Activated CD4-positive, alpha-beta T cell treated with anti-CD3 and anti-CD28 coated beads, Interleukin-2, amount 50 U/mL, for 24 hours (primary cell): ENCODE results near the gene MOB3A.
A peak's percentile ranks its signal among the peaks of the same experiment; 100 is the strongest.

ENCODE experiments used
- DNase-seq, 2 donors: peaks; one replicate each; pipeline ENCODE4 v3.0.0-alpha.2; 2020; ENCODE audit warnings: low read depth in 1 of 2, low spot score in 1 of 2

Gene MOB3A

DNA sequence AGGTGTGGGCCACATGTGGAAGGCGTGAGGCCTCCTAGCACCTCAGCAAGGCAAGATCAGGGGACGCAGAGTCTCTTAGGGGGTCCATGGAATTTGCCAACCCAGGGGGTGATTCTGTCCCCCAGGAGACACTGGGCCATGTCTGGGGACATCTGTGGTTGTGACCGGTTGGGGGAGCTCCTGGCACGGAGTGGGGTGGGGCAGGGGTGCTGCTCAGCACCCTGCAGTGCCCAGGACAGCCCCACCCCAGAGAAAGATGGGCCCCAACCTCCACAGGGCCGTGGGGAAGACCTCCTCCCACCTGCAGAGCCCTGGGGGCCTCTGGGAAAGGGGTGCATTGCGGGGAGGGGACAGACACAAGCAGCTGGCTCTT lies 49.1 kb downstream of the MOB3A start:
- DNase-seq, result no peak

DNA sequence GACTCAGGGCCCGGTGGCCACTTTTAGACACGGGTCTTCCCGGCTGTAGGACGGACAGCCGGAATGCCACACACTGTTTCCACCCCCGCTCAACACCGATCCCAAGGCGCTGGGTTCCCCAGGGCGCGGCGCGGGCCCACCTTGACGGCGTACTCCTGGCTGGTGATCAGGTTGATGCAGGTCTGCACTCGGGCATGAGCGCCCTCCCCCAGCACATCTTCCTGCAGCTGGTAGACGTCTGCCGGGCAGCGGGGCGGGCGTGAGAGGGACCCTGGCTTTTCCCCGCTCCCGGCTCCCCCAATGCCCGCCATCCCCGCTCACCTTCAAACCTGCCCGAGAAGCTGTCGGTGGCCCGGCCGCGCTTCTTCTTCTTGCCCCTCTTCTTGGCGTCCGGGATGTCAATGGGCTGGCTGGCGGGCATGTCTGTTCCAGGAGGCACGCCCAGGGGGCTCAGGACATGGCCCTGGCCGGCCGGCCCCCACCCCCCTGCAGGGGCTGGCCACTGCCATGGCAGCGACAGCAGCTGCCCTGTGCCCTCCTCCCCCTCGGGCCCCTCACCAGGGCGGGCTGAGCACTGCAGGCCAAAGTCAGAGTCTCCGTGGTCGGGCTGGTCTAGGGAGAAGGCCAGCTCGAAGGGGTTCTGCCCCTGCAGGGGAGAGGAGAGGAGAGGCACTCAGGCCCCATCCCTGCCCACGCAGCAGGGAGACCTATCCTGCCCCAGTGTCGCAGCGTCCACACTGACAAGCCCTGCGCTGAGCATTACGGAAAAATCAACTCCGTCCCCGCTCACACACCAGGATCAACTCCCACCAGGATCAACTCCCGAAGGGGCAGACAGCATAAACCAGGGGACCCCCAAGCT lies 49.8 kb downstream of the MOB3A start:
- no peak for DNase-seq

DNA sequence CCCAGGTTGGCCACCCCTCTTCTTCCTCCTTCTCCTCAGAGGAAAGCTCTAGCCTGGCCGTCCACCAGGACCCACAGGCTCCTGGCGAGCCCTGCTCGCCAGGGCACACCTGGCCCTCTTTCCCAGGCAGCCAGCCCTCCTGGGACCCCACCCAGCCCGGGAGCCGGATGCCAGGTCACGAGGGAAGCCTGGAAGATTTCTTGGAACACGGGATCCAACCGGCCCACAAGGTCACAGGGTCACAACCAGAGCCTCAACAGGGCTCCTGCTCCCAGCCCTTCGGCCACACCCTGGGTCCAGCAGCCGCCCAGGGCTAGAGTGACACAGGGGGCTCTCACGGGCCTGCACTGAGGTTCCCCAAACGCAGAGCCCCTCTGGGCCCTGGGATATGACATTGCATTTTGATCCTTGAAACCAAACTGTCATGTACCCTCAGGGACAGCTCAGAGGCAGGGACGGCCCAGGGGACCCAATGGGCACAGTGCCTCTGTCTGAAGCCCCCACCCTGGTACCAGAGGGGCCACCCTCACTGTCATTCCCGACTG lies 50.6 kb downstream of the MOB3A start:
- no peak for DNase-seq

DNA sequence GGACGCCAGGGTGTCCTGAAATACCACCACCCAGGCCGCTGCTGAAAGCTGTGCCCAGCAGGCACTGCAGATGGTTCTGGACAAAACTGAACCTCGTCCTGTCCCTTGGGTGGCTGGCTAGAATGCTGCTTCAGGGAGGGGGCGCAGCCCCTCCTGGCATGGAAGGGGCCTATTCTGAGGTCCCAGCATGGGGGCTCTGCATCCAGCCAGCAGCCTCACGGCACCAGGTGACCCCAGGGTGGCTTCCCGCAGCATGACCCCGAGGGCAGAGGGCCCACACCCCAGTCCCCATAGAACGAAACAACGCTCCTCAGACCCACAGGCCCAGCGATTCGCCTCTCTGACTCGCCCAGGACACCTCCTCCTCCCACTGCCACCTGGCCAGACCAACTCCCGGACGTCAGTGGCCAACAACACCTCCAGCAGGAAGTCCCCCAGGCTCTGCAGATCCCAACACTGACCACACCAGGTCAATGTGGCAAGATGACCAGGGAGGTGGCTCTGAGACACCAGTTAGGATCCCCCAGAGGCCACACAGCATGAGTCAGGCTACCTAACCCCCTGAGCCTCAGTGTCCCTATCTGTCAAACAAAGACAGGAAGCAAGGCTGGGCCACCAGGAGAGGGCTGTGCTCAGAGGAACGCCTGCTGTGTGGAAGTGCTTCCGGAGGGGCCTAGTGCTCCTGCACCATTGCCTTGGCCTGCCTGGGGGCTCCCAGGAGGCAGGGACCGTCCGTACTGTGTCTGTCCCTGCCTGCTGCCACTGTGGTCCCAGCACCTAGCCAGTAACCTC lies 51.2 kb downstream of the MOB3A start:
- DNase-seq, result no peak

DNA sequence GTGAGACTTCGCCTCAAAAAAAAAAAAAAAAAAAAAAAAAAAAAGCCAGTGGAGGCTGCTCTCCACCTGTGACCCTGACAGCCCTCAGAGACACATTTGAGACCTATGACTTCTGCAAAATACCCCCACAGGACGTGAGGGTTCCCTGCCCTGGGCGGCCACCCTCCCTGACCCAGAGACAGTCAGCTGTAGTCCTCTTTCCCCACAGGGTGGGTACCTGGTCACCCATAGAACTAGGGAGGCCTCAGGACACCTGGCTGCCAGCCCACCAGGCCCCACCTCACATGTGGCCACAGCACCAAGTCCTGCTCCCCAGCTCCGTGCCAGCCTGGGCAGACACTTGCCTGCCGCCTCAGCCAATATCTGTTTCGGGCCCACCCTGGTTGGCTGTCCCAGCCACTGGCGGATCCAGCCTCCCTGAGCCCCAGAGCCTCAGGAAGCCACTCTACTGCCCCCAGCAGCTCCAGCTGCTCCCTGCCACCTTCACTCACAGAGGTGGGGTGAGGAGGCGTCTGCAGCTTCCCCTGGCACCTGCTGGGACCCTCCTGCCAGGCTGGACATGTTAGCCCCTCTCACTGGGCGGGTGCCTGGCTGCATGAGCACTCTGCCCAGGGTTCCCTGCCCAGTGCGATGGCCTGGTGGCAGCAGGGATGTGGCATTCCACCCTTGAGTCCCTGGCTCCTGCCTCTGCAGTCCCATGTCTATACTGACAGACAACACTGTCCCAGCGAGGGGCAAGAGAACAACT lies 52.0 kb downstream of the MOB3A start:
- no peak for DNase-seq

DNA sequence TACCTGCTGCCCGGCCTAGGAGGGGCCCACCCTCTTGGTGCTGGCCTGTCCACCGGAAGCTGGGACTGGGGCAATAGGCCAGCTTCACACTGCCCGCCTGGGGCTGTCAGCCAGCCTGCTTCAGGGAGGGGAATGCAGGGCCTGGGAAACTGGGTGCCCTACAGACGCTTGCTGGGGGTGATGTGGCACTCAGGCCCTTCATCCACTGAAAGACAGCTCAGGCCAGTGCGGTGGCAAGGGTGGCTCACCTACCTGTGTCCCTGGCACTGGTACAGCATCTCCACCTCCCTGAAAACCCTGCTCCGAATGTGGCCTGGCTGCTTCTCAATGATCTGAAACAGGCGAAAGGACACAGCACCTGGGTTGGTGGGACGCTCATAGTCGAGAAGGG lies 52.9 kb downstream of the MOB3A start:
- DNase-seq, result no peak

DNA sequence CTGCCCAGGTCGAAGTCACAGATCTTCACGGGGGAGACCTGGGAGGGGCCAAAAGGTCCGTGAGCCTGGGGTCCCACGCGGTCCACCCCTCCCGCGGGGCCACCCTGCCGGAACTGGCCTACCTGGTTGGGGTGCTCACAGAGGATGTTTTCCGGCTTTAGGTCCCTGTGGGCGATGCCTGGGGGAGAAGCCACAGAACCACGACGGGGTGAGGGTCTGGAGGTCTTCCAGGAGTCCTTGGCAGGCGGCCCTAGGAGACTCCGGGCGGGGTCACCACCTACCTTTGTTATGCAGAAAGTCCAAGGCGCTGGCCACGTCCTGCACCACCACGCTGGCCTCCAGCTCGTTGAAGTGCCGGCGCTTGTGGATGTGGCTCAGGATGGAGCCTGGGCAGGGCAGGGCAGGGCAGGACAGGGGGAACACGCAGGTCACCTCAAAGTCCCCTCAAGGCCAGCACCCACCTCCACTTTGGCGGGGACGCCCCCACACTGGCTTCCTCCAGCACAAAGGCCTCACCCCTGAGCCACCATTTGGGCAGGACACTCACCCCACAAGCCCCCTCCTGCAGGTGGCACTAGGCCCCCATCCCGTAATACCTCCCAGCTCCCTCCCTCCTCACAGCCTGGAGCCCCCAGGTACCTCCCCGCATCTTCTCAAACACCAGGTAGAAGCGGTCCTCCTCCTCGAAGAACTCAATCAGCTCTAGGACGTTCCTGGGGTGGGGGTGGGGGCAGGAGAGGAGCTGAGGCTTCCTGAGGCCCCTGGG lies 53.5 kb downstream of the MOB3A start:
- DNase-seq, result no peak

DNA sequence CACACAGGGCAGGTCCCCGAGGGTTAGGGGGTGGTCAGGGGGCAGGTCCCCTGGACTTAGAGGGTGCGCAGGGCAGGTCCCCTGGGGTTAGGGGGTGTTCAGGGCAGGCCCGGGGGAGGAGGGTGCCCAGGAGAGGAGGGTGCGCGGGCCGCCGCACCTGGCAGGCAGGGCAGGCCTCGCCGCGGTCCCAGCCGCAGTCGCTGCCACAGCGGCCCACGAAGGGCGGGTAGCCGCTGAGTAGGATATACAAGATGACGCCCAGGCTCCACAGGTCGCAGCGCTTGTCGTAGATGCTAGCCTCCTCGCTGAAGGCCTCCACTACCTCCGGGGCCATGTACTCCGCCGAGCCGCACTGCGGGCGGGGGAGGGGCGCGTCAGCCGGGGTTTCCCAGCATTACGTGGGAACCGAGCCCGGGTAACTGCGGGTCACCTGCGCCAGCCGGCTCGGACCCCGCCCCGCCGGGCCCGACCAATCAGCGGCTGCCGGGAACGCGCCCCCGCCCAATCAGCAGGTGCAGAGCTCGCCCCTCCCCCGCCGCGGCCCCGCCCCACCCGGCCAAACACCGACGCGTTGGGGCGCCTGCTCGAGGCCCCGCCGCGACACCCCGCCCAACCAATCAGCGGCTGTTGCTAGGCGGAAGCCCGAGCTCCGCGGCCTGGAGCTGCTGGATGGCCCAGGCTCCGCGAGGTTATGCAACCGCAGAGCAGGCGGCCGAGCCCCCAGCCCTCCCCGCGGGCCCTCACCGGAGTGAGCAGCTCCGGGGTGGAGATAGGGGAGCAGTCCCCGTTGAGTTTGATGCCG lies 54.2 kb downstream of the MOB3A start:
- peak; percentile 99 for DNase-seq

DNA sequence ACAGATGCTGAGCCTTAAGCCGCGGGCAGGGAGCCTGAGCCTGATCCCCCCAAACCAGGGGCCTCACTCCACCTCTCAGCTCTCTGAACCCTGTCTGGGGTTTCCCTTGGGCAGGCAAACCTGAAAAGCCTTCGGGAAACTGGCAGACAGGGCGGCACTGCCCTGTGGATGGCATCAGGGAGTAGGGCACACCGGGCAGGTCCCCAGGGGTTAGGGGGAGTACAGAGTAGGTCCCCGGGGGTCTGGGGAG lies 54.8 kb downstream of the MOB3A start:
- no peak for DNase-seq

DNA sequence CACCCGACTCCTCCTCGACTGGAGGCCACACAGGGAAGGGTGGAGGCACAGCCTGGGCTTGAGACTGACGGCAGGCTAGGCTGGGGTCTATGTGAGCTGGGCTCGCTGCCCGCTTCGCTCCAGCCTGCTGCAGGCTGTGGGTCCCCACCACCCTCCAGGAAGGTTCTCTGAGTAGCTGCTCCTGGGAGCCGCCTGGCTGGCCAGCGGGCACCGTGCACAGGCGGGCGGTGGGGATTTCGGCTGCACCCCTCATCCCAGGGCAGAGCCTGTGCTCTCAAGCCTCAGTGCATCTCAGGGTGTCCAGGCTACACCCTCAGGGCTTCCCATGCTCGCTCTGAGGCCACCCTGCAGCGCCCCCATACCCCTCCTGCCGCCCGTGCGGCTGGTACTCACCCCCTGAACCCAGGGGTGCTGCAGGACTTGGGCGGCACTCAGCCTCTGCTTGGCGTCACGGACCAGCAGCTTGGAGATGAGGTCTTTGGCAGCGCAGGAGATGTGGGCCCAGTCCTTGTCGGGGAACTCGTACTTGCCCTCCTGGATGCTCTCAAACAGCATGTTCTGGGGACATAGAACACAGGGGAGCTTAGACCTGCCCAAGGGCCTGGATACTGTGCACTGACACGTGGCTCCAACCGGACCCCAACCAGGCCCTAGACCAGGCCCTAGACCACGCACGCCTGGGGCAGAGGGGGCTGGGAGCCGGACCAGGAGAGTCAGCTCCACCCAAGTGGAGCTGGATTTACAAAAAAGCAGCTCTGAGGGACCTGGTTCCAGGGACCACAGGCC lies 55.3 kb downstream of the MOB3A start:
- no peak for DNase-seq

DNA sequence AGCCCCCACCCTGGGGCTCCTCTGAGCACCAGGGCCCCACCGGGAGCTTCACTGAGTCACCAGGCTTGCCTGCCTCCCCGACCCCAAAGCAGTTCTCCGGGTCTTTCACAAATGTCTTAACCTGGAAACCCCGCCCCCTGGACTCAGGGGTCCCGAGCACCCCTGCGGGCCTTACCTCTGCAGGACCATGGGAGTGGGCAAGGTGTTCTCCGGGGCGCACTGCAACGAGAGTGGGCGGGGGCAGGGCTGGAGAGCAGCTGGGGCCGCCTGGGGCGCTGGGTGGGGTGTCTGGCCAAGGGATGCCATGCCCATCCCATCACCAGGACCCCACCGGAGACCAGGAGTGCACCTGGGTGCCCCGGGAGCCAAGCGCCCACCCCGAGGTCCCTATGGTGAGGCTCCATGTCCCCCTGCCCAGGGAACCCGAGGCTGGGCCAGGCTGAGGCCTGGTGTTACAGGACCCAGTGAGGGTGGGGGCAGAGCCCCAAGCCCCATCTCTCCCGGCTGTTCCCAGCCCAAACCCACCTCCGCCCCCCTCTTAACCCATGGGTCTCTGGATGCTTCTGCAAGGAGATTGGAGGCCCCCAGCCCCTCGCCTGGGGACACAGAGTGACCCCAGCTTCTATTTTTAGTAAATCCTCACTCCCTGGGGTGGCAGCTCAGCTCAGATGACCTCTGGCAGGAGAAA lies 56.0 kb downstream of the MOB3A start:
- no peak for DNase-seq

DNA sequence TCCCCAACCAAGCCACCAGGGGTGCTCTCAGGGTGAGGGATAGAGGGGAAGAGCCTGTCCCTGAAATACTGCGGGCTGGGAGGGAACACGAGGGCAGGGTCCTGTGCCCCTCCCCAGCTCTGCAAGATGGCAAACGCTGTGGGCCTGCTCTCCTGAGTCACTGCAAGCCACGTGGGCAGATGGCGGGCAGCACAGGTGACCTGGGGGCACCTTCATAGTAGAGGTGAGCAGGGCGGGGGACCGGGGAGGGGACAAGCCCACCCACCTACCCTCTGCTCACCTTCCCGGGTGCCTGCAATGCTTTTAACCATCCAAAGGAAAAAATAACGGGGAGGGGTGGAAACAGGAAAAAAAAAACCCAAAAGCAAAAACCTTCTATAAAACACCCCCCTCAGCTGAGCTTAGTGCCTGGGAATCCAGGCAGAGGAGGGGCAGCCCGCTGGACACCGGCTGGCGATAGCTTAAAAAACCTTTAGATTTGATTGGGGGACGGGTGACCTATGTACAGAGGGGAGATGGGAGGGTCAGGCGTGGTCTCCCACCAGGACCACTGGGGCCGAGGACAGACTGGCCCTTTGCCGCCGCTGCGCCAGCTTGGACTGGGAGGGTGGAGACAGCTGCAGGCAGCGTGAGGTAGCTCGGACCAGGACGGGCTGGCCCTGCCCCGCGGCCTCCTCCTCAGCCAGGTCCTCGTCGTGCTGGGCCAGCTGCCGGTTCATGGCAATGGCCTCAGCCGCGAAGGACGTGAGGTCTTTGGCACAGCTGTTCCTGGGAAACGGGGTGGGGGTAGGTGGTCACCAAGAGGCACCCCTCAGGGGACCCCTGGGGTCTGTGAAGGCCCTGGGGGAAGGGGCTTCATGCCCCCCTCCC lies 56.8 kb downstream of the MOB3A start:
- no peak for DNase-seq

DNA sequence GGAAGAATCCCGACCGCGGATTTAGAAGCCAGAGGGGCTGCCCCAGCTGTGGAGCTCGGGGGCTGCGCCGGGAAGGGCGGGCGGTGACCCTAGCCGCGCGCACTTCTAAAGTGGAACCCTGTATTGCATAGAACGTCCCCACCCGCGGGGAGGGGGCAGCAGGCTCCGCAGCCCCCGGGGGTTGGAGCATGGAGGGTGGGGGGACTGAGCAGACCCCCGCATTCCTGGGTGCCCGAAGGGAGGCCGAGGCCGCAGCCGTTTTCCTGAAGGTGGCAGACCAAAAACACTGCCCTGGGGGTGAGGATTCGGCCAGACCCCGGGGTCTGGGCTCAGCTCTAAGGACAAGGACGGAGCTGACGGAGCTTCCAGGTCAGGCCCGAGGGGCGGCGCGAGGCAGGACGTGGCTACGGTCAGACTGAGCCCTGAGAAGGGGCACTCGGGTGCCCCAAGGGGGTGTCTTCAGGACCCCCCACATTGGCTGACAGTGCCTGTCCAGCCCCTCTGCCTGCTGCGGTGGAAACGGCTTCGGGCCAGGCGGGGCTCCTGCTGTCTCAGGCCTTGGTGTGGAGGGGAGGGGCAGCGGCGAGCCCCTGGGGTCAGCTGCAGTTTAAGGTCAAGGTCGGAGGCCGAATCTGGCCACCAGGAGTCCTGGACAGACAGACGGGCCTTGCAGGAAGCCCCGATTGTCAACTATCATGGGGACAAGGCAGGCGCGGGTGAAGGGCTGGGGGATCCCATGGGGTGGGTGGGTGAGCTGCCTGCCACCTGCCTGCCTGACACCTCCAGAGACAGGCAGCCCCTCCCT lies 57.6 kb downstream of the MOB3A start:
- no peak for DNase-seq

DNA sequence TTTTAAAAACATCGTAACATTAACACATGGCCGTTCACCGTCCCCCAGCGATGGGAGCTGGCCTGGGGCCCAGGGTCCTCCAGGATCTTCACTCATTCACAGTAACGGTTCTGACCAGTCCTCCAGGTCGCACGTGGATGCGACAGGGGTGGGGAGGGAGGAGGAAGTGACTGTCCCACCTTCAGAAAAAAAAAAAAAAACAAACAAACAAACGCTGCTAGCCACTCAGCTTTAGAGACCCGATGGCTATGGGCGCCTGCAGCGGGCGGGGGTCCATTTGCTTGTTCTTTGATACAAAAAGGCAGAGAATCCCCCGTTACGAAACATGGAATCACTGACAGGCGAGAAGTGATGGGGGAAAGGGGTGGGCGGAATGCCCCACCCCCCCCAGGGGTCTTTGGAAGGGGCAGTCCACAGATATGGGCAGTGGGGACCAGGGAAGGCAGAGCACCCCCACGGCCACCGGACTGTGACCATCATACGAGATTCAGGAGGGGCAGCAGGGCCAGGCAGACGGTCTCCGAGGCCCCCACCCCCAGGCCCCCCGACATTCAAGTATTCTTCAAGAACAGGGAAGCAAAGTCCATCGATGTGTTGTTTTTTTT lies 58.4 kb downstream of the MOB3A start:
- no peak for DNase-seq

DNA sequence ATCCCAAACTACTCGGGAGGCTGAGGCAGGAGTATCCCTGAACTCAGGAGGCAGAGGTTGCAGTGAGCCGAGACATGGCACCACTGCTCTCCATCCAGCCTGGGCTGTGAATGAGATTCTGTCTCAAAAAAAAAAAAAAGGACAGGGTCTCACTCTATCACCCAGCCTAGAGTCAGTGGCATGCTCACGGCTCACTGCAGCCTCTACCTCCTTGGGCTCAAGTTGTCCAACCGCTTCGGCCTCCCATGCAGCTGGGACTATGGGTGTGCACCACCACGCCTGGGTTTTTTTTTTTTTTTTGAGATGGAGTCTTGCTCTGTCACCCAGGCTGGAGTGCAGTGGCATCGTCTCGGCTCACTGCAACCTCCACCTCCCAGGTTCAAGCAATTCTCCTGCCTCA lies 59.7 kb downstream of the MOB3A start:
- DNase-seq, result no peak

DNA sequence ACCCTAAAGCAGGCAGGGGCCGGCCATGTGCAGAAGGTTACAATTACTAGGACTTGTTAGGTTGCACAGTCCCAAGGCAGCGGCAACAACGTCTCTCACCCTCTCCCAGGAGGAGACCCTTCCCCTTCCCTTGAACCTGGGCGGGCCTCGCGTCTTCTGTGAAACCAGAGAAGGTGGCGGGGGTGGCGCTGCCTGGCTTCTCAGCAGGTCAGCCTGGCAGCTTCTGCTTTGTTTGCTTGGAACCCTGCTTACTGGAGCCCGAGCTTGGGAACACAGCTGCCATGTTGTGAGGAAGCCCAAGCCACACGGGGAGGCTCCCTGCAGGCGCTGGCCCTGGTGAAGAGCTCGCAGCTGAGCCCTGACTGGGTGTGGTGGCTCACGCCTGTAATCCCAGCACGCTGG lies 60.5 kb downstream of the MOB3A start:
- DNase-seq, result no peak
